HUDEP-2 (cell line): ENCODE results near the gene SLC51B.
A peak's percentile ranks its signal among the peaks of the same experiment; 100 is the strongest.
"Not testable (repeated sequence)": the region's sequence is repeated elsewhere in the genome, so short reads cannot be mapped to it uniquely, and the experiment has no call there.

Source experiments
- DNase-seq, 76 experiments: peaks; one replicate each; lab custom pipeline; 2025; ENCODE audit not compliant: unreplicated experiment in 76 of 76; lab: John Stamatoyannopoulos, UW

SLC51B gene

GRCh38 chr15:65044724-65045481 is at the start of gene SLC51B:
SLC51B (plus strand) TSS chr15:65045387; CDS start chr15:65050005, 4,618 bp downstream.
- no peak for DNase-seq

DNA sequence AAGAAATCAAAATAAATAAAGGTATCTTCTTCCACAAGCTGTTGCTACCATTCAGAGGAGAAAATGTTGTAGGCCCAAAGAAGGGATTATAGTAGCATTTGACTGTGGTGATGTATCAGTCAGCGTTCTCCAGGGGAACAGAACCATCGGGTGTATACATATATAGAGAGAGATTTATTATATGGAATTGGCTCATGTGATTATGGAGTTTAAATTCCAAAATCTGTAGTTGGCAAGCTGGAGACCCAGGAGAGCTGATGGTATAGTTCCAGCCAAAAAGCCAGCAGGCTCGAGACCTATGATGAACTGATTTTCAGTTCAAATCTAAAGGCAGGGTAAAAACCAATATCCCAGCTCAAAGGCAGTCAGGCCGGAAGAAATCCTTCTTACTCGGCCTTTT is 48.1 kb upstream of the SLC51B start:
- DNase-seq = no peak

DNA sequence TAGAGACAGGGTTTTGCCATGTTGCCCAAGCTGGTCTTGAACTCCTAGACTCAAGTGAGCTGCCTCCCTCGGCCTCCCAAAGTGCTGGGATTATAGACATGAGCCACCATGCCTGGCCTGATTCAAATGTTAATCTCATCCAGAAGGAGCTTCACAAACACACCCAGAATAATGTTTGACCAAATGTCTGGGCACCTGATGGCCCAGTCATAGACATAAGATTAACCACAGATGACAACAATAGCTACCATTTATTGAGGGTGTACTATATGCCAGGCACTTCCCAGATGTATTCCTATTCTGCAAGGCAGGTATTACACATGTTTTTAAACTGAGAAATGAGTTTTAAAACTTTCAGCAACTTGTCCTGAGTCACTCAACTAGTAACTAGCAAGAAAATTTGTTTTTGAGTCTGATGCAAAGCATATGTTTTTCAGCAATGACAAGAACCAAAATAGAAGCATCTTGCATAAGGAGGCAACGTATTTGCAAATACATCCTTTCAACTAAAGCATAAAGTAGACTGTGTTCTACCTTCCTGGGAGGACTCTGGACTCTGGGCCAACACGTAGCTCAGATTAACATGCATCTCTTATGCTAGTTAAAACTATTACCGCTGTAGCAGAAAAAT is 47.3 kb upstream of the SLC51B start:
- no peak for DNase-seq

DNA sequence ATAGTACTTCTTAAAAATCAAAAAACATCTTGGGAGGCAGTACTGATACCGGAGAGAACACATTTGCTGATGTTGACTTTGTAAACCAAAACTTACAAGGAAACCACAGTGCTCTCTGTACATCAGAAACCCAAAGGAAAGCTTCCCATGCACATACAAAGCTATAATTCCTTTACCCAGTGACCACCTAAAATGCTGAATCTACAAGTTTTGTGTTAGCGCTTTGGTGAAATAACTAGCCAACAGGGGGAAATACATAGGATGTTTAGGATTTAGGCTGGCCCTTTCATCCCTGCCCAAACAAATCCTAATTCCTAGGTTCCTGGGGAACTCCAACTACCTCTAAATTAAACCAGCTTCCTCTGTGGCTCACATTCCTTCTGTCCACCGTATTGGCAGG is 40.2 kb upstream of the SLC51B start:
- DNase-seq = no peak

- no peak for DNase-seq
Measured at GRCh38 chr15:65006876-65007275, 38.3 kb upstream of the SLC51B start.

GRCh38 chr15:65008983-65009382 is 36.2 kb upstream of the SLC51B start:
- peak in 4 of 76 experiments; percentile 5 to 20 (median 12) for DNase-seq

DNA sequence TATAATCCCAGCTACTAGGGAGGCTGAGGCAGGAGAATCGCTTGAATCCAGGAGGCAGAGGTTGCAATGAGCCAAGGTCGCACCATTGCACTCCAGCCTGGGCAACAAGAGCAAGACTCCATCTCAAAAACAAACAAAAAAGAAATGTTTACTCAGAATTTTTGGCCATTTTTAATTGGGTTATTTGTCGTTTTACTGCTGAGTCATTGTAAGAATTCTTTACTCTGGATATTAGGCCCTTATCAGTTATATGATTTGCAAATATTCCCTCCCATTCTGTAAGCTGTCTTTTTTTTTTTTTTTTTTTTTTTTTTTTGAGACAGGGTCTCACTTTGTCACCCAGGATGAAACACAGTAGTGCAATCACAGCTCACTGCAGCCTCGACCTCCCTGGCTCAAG is 34.0 kb upstream of the SLC51B start:
- DNase-seq = not testable (repeated sequence)

DNA sequence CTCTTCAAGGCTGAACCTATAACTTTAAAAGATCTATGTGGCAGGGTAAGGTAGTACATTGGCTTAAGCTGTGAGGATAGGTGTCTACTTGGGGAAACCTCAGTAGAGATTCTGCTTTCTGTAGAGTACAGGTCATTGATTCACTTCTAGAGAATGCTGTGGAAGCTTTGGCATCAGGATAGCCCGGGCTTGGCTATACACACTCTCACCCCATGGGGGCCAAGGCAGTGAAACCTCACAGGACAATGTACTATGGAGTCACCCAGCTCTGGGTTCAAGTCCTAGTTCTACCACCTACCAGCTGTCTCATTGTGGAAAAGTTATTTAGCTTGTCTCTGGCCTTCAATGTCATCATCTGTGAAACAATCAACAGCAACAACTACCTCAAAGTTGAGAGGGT is 24.8 kb upstream of the SLC51B start:
- DNase-seq = peak in 1 of 76 experiments; percentile 4

DNA sequence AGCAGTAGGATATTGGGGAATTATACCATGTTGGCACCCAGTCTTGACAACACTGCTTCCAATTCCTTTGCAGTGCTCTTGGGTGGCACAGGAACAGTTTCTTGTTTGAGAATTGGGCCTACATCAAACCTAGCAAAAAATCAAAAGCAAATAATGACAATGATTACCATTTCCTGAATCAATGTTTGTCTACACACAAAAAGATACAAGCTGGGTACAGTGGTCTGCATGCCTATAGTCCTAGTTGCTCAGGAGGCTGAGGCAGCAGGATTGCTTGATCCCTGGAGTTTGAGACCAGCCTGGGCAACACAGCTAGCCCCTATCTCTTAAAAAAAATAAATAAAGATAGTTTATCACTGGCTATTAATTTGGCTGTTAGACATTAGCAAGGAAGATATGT is 23.7 kb upstream of the SLC51B start:
- DNase-seq = no peak

DNA sequence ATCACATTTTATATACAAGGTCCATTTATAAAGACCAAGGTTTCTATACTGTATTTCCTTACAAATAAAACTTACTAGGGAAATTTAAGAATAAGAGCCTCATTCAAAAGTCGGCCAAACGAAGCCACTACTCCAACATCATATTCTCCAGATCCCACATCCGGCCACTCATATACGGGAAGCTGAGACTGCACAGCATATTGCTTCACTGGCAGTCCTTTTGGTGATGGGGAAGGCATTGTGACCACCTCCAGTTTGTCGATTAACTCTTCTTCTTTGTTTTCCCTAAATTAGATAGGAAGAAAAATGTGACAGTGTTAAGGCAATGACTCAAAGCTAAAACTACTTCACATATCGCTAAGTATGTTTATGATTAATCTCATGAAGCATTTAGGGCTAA is 18.4 kb upstream of the SLC51B start:
- DNase-seq = no peak

DNA sequence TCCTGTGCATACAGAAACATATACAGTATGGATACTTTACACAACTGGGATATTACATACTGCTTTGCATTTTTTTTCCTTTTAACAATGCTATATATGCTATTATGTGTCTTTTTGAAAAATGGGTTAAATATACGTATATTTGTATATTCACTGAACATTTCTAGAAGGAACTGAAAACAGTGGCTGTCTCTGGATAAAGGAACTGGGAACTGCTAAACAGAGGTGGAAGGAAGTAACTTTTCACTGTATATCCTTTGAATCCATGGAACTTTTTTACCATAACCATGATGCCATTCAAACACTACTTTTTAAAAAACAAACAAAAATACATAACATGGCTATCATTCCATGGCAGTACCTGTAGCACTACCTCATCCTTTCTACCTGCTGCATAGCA is 17.6 kb upstream of the SLC51B start:
- no peak for DNase-seq

GRCh38 chr15:65028338-65028737 is 16.8 kb upstream of the SLC51B start:
- no peak for DNase-seq

GRCh38 chr15:65028921-65029735 is 16.1 kb upstream of the SLC51B start, which contains the start of gene MTFMT:
MTFMT (minus strand) TSS chr15:65029639; CDS start chr15:65029613, 26 bp downstream.
- peak in 73 of 76 experiments; percentile 13 to 91 (median 77) for DNase-seq

- peak in 1 of 76 experiments; percentile 18 for DNase-seq
Measured at GRCh38 chr15:65029736-65030208, 15.4 kb upstream of the SLC51B start.

GRCh38 chr15:65032801-65033537 is 12.2 kb upstream of the SLC51B start:
- peak in 47 of 76 experiments; percentile 3 to 58 (median 26) for DNase-seq

DNA sequence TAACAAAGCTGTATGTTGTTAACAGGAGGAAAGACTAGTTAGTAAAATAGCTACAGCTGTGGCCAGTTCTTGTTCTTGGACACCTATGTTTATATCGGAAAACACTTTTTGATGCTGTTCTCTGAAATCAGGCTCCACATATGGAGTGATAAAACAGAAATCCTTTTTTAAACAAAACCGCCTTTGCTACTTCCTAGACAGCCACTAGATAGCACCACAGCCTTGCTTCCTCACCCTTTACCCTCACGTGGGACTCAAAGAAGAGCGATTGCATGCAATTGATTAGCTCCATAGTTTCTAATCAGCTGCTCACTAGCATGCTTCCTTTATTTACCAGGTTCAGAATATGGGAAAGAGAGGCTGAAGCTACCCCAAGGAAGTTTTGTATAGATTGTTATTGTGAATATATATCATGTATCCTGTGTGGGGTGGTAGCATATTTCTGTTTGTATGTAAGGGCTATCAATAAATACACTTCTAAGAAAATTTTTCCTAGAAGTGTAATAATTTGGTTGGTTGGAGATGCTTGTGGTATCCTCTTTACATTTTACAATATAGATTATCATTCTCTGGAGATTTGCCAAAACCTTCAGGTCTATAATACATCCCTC is 11.4 kb upstream of the SLC51B start:
- peak in 26 of 76 experiments; percentile 4 to 44 (median 16) for DNase-seq

DNA sequence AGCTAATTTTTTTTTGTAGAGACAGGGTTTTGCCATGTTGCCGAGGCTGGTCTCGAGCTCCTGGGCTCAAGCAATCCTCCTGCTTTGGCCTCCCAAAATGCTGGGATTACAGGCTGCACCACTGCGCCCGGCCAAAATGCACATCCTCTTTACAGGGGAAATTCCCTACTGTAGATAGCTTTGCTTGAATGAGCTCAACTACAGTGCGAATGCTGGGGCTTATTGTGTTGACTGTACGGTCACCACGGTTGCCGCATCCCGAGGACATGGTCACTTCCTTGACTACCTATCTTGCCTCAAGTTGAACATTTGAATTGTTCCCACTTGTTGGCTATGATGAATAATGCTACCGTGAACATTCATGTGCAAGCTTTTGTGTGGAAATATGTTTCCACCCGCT is 10.5 kb upstream of the SLC51B start:
- no peak for DNase-seq

- no peak for DNase-seq
Measured at GRCh38 chr15:65037309-65037708, 7.9 kb upstream of the SLC51B start.

DNA sequence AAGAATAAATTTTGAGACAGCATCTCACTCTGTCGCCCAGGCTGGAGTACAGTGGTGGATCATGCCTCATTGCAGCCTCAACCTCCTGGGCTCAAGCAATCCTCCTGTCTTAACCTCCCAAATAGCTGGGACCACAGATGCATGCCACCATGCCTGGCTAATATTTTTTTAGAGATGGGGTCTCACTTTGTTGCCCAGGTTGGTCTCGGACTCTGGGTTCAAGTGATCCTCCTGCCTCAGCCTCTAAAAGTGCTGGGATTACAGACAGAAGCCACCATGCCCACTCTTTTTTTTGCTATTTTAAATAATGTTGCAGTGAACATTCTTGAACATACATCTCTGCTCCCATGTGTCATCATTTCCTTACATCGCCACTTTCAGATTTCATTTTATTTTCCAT is 6.8 kb upstream of the SLC51B start:
- DNase-seq = no peak

- no peak for DNase-seq
Measured at GRCh38 chr15:65038836-65039235, 6.4 kb upstream of the SLC51B start.
